Thoracic aorta (tissue), 2 donors: ENCODE data around the gene IMPDH2. TPM values are rescaled to one million over a fixed set of nuclear protein-coding genes. Genes with fewer than 3 reads are reported as not detected.

Source experiments
- ATAC-seq: fragments of 150-250 bp; one replicate; pipeline ENCODE4 v1.8.0; 2017; ENCODE audit warnings: low read depth; ENCODE audit not compliant: insufficient number of reproducible peaks, low FRiP score
- DNase-seq: peaks from one replicate; pipeline ENCODE4 v3.0.0-alpha.2; 2020; ENCODE audit warnings: low spot score
- H3K27ac ChIP-seq, 2 donors: fragments of 200-600 bp; sonication (generic); 1 replicate in 1 of 2; 2 replicates in 1 of 2; pipeline ENCODE4 v1.5.1; 2016; ENCODE audit warnings: mild to moderate bottlenecking in 2 of 2, moderate library complexity in 2 of 2
- H3K27me3 ChIP-seq: fragments of 200-600 bp; sonication (generic); replicated peaks from 2 replicates; pipeline ENCODE4 v1.6.0; 2016; ENCODE audit warnings: mild to moderate bottlenecking; ENCODE audit not compliant: insufficient read depth
- H3K36me3 ChIP-seq: fragments of 200-600 bp; sonication (generic); one replicate; pipeline ENCODE4 v1.5.1; 2016
- H3K4me1 ChIP-seq, 2 donors: fragments of 200-600 bp; sonication (generic); 1 replicate in 1 of 2; 2 replicates in 1 of 2; pipeline versions ENCODE4 v1.5.1 to v1.6.0; 2016; ENCODE audit warnings: low read depth in 2 of 2, mild to moderate bottlenecking in 1 of 2; ENCODE audit not compliant: control insufficient read depth in 1 of 2
- H3K4me3 ChIP-seq: fragments of 200-600 bp; sonication (generic); 2 replicates; pipeline ENCODE4 v1.5.1; 2016; ENCODE audit warnings: mild to moderate bottlenecking
- H3K9me3 ChIP-seq: fragments of 200-600 bp; sonication (generic); 2 replicates; pipeline ENCODE4 v1.5.1; 2016
- CTCF ChIP-seq: fragments of 200-600 bp; sonication (generic); IDR thresholded peaks from one replicate; pipeline ENCODE4 v1.5.1; 2019; ENCODE audit warnings: antibody characterized with exemption
- total RNA-seq, 2 donors: library from RNA; depleted of rRNA; stranded (reverse); fragments of >200 nt; gene quantifications; one replicate each; pipeline versions ENCODE4 v1.1.0 to v1.2.3, GENCODE V29; 2016

IMPDH2 gene
- total RNA-seq, 2 donors from 2014 or later, result 56.0 to 96.2 TPM

GRCh38 chr3:49018707-49019006 lies 10.5 kb downstream of the IMPDH2 start:
- ATAC-seq (no peak), DNase-seq (no peak)
- Histone ChIP-seq H3K4me3 (peak overlapping the region; percentile 85), H3K36me3 (peaks cover 19% of the 10 kb centered on the region), H3K27ac (peak overlapping the region; percentile 73 to 76), H3K27me3 (no peaks in the 10 kb centered on the region), H3K4me1 (peaks cover 34 to 41% of the 10 kb centered on the region in 2 donors), H3K9me3 (no peaks in the 10 kb centered on the region)
- no peak for TF ChIP-seq CTCF

- peaks cover 32 to 38% of the 10 kb centered on the region in 2 donors for H3K4me1 ChIP-seq
Measured at GRCh38 chr3:49017971-49018706, 11.1 kb downstream of the IMPDH2 start, which contains the start of gene DALRD3. TSS of gene DALRD3 (minus strand) at chr3:49018580. CDS start at chr3:49018564, 16 bp downstream.

GRCh38 chr3:49017229-49017970 lies 11.8 kb downstream of the IMPDH2 start:
- peaks cover 24% of the 10 kb centered on the region for H3K36me3 ChIP-seq
- no peaks in the 10 kb centered on the region for H3K27me3 ChIP-seq
- peaks cover 25 to 31% of the 10 kb centered on the region in 2 donors for H3K4me1 ChIP-seq
- ATAC-seq, result no peak
- H3K4me3 ChIP-seq, result peak overlapping the region; percentile 85
- no peak for DNase-seq
- H3K27ac ChIP-seq, result peak overlapping the region; percentile 73 to 76
- H3K9me3 ChIP-seq, result no peaks in the 10 kb centered on the region
- no peak for TF ChIP-seq CTCF

More at GRCh38 chr3:49017971-49018706, 11.1 kb downstream of the IMPDH2 start, which contains the start of gene DALRD3:
- Histone ChIP-seq H3K36me3 (peaks cover 20% of the 10 kb centered on the region), H3K27me3 (no peaks in the 10 kb centered on the region), H3K4me3 (peak within 1 kb of the TSS; percentile 85), H3K27ac (peak within 1 kb of the TSS; percentile 73 to 76), H3K9me3 (no peaks in the 10 kb centered on the region)
- DNase-seq (no peak), ATAC-seq (no peak)
- TF ChIP-seq CTCF, result no peak

- Histone ChIP-seq H3K36me3 (peaks cover 29% of the 10 kb centered on the region), H3K27me3 (no peaks in the 10 kb centered on the region), H3K4me1 (peaks cover 25 to 31% of the 10 kb centered on the region in 2 donors), H3K9me3 (no peaks in the 10 kb centered on the region), H3K27ac (no peak overlapping the region), H3K4me3 (no peak overlapping the region)
- ATAC-seq (no peak), DNase-seq (no peak)
- TF ChIP-seq CTCF, result no peak
Measured at GRCh38 chr3:49016414-49017228, 12.6 kb downstream of the IMPDH2 start.

GRCh38 chr3:49015765-49016164 lies 13.4 kb downstream of the IMPDH2 start:
- Histone ChIP-seq H3K9me3 (no peaks in the 10 kb centered on the region), H3K4me1 (peaks cover 25 to 30% of the 10 kb centered on the region in 2 donors), H3K27me3 (no peaks in the 10 kb centered on the region), H3K4me3 (no peak overlapping the region), H3K27ac (no peak overlapping the region), H3K36me3 (peaks cover 29% of the 10 kb centered on the region)
- ATAC-seq, result no peak
- no peak for TF ChIP-seq CTCF
- DNase-seq, result no peak
